ENCODE data around the gene B4GALT5.

B4GALT5 gene

GRCh38 chr20:49701241-49701790, 12.4 kb downstream of the B4GALT5 start:
- peak in 1 of 3 donors; percentile 16 for DNase-seq (ENCODE audit: low read depth in 2 of 3, low spot score in 1 of 3)

GRCh38 chr20:49700411-49701185, 13.1 kb downstream of the B4GALT5 start:
- DNase-seq (ENCODE audit: low read depth in 2 of 3, low spot score in 1 of 3): no peak

DNA sequence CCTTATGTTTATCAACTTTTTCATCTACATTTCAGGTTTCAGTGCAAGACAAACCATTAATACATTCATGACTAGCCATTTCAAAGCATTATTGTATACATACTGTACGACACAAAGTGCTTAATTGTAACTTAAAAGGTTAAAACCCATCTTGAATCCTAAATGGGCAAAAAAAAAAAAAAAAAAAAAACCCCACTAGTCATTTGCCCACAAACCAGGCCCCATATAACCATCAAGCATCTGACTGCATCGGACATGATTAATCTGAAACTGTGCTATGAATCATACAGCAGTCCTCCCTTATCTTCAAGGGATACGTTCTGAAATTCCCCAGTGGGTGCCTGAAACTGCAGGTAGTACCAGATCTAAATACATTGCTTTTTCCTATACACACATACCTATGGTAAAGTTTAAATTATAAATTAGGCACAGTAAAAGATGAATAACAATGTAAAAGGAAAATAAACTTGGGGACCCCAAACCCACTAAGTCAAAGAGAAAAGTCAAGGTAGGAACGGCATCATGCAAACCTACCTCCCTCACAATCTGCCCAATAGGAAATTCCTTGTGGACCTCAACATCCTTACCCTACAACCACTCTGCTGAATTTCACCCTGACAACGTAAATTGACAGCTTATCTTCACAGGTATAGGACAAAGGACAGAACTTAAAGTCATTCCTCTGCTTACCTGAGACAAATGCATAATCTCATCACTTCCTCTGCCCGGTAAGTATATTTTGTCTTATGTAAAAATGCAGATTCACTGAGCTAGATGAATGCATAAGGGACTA, 14.3 kb downstream of the B4GALT5 start:
- DNase-seq (ENCODE audit: low read depth in 2 of 3, low spot score in 1 of 3): peak in 2 of 3 donors; percentile 21 to 45

- no peak for DNase-seq (ENCODE audit: low read depth in 2 of 3, low spot score in 1 of 3)
Measured at GRCh38 chr20:49698477-49698876, 15.2 kb downstream of the B4GALT5 start.

- DNase-seq (ENCODE audit: low read depth in 2 of 3, low spot score in 1 of 3): no peak
Measured at GRCh38 chr20:49697071-49697470, 16.6 kb downstream of the B4GALT5 start.

DNA sequence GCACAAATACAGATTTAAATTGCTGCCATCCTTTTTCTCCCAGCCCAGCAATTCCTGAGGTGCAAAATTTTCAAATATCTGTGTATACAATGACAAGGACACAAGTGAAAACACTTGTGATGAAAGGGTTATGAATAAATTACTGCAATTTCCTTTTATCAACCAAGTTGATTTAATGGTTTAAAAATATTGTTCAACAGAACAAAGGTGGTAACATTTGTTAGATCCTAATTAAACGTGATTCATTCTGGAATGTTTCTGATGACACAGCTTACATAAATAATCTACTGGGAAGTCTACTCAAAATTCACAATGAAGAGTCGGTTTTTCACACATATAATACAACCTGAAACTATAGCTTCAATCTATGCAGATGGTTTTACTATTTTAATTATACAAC, 17.1 kb downstream of the B4GALT5 start:
- DNase-seq (ENCODE audit: low read depth in 2 of 3, low spot score in 1 of 3): no peak

GRCh38 chr20:49695830-49696229, 17.8 kb downstream of the B4GALT5 start:
- no peak for DNase-seq (ENCODE audit: low read depth in 2 of 3, low spot score in 1 of 3)

GRCh38 chr20:49694450-49695071, 19.1 kb downstream of the B4GALT5 start:
- DNase-seq (ENCODE audit: low read depth in 2 of 3, low spot score in 1 of 3): no peak

DNA sequence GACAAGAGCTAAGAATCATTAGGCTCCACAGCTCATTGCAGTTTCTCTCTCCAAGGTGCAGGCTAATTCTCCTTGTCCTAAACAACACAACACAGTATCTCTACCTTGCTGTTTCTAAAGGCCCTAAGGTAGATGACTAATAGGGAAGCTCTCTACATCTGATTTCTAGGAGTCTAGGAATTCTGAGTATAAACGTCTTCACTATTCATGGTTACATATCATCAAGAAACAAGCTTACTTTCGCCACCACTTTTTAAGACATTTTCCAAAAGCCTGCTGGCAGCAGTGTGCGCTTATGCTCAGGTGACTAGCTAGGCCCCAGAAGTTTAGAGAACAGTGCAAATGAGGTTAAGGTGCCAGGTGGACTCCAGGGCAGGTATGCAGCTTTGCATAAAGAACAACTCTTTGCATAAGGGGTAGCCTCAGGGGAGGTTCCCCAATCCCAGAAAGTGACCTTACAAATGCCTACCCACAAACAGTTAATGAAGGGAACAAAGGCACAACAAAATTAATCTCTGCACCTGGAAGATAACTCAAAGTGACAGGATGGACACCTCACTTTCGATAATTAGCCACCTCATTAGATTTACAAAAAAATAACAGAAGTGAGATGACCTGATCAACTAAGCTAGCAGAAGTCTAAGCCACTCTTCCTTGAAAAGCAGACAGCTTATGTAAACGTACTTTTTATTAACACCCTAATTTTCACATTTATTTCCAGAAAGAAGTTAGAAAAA, 20.1 kb downstream of the B4GALT5 start:
- DNase-seq (ENCODE audit: low read depth in 2 of 3, low spot score in 1 of 3): no peak

DNA sequence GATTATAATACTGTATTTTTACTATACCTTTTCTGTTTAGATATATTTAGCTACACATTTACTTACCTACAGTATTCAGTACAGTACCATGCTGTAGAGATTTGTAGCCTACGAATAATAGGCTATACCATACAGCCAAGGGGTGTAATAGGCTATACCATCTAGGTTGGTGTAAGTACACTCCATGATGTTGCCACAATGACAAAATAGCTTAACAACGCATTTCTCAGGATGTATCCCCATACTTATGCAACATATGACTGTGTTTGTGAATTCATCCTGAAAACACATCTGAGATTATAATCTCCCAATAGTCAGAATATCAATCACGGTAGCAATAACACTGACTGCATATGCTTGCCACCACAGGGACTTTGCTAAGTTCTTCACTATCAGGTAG, 20.7 kb downstream of the B4GALT5 start:
- no peak for DNase-seq (ENCODE audit: low read depth in 2 of 3, low spot score in 1 of 3)

DNA sequence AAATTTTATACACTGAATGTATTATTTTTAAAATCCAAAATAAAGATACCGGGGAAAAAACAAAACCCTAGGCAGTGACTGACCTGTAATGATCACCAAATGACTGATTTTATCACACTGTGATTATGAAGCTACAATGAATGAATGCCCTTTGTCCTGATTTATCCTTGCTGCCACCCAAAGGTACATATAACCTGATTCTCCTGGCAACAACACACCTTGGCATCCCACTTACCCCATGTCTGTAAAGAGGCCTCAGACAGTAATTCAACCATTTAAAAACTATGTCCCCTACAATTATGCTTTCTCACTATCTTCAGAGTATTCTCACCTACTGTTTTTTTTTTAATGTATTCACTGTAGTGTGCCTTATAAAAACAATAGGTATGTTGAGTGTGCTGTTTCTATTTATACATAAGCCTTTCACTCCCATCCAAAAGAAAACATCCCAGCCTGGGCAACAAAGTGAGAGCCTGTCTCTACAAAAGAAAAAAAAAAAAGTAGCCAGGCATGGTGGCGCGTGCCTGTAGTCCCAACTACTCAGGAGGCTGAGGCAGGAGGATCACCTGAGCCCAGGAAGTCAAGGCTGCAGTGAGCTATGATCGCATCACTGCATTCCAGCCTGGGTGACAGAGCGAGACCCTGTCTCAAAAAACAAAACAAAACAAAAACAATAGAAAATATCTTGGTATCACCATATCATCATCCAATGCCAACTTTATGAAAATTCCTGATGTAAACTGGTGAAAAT, 21.7 kb downstream of the B4GALT5 start:
- no peak for DNase-seq (ENCODE audit: low read depth in 2 of 3, low spot score in 1 of 3)

DNA sequence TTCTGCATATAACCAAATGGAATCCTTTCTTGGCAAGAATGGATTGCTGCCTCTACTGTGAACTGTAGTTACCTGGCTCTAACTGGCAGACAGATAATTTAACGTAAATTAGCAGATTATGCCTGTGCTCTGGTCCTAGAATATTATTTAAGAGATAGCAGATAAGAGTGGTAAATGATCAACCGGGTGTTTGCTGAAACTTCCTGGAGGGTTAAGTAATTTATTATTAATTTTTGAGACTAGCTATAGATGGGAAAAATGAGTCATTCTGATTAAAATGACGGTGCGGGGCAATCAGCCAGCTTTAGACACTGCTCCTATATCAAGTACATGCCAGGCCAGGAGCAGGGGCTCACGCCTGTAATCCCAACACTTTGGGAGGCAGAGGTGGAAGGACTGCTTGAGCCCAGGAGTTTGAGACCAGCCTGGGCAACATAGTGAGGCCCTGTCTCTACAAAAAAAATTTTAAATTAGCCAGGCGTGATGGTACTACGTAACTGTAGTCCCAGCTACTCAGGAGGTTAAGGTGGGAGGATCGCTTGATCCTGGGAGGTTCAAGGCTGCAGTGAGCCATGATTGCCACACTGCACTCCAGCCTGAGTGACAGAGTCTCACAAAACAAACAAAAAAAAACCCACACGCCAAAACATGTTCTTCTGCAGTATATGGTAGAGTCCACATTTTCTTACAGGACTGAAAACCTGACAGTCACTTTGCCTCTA, 22.6 kb downstream of the B4GALT5 start:
- no peak for DNase-seq (ENCODE audit: low read depth in 2 of 3, low spot score in 1 of 3)

- DNase-seq (ENCODE audit: low read depth in 2 of 3, low spot score in 1 of 3): no peak
Measured at GRCh38 chr20:49687595-49688567, 25.8 kb downstream of the B4GALT5 start.

GRCh38 chr20:49685809-49686208, 27.9 kb downstream of the B4GALT5 start:
- DNase-seq (ENCODE audit: low read depth in 2 of 3, low spot score in 1 of 3): no peak

- DNase-seq (ENCODE audit: low read depth in 2 of 3, low spot score in 1 of 3): no peak
Measured at GRCh38 chr20:49685161-49685601, 28.5 kb downstream of the B4GALT5 start.

DNA sequence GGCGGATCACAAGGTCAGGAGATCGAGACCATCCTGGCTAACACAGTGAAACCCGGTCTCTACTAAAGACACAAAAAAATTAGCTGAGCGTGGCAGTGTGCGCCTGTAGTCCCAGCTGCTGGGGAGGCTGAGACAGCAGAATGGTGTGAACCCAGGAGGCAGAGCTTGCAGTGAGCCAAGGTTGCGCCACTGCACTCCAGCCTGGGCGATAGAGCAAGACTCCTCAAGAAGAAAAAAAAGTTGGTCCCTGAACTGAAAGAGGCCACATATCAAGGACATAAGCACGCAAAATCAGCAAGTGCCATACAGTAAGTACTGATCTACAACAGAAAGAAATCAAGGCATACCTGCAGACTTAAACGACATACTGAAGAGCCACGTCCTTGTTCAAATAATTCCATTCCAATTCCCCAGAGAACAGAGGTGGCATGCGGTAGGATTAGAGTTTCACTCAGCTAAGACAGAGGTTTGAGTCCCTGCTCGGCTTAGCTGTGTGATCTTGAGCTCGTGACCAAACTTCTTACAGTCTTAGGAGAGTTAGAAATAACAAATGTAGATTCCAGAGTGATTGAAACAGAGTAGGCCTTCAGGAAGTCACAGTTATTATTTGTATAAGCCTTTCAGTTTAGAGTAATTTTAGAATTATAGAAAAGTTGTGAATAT, 29.2 kb downstream of the B4GALT5 start:
- DNase-seq (ENCODE audit: low read depth in 2 of 3, low spot score in 1 of 3): no peak

GRCh38 chr20:49682798-49683197, 30.9 kb downstream of the B4GALT5 start:
- no peak for DNase-seq (ENCODE audit: low read depth in 2 of 3, low spot score in 1 of 3)

DNA sequence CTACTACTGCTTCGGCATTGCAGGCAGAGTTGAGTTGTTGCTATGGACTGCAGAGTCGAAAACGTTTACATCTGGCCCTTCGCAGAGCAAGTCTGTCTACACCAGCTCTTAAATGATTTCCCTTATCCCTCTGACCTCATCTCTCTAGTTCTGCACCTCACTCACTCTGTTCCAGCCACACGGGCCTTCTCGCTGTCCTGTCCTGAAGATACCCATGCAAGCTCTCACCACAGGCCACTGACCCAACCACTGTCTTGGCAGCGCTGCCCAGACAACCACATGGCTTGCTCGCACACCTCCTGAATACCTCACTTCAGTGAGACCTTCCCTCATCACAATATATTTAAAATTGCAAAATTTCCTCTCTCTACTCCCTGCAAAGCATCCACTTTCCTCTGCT, 31.4 kb downstream of the B4GALT5 start:
- DNase-seq (ENCODE audit: low read depth in 2 of 3, low spot score in 1 of 3): no peak
